ENCODE measurements around the gene MTFR1L.

- TF ChIP-seq CTCF (IDR thresholded peaks at IDR 0.05) = no peak
- no peak for TF ChIP-seq POLR2A (IDR thresholded peaks at IDR 0.05)
- no peak for TF ChIP-seq EP300 (IDR thresholded peaks at IDR 0.05; ENCODE audit: low read depth)
Measured at GRCh38 chr1:25878690-25879089, 58.9 kb downstream of the MTFR1L start.

Data from transverse colon (tissue), 3 donors.